HG02642 (cell line): ENCODE results near the gene COPA.
A peak's percentile ranks its signal among the peaks of the same experiment; 100 is the strongest.
"Not testable (repeated sequence)": the region's sequence is repeated elsewhere in the genome, so short reads cannot be mapped to it uniquely, and the experiment has no call there.

Experiments
- ATAC-seq: cut with Tn5 transposase; IDR thresholded peaks from one replicate; pipeline ENCODE4 v1.9.1; 2021; ENCODE audit warnings: mild to moderate bottlenecking; ENCODE audit not compliant: unreplicated experiment, poor library complexity

COPA gene

DNA sequence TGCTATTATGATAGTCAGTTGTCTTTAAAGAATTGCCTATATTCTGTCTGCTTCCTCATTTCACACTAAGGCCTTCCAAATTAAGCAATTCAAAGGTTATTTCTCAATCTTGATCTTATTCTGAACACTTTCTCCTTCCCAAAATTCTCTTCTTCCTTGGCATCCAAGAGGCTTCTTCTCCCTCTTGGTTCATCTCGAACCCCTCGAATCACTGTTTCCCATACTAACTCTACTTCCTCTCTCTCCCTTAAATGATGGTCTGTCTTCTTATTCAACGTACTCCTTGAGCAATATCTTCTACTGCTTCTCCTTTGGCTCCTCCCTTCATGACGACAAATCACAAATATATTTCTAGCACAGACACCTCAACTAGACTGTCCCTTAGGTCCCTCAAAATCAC is 4.5 kb downstream of the COPA start:
- ATAC-seq = no peak

DNA sequence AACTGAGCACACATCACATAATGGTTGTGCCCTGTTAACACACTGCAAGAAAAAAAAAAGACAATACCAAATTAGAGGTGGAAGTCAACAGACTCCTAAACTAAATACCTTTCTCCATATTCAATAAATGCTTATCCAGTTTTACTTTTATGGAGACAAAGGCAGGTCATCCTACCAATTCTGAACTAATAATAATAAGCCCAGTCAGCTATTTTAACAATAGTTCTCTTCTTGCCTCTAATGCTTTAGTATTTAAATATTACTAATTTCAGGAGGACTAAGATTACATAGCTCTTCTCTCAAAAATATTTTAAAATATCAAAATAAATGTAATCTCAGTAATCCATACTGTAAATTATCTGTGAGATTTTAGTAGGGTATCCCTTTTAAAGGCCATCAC is 10.5 kb downstream of the COPA start:
- ATAC-seq = no peak

DNA sequence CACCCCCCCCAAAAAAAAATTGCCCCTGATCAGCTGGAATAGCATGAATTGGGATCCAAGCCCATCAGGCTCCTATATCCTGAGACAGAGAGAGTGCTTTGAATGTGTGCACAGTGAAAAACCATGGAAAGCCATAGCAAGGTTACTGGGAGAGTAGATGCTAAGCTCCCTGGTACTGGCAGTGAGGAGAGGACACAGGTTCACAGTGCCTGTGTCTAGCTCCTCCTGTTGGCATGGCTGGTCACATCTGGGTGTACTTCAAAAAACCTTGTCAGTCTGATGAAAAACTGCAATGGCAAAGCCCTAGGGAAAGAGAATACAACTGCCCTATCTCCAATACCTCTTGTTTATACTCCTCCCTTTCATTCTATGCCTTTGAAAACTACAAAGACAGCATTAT is 12.9 kb downstream of the COPA start:
- no peak for ATAC-seq

DNA sequence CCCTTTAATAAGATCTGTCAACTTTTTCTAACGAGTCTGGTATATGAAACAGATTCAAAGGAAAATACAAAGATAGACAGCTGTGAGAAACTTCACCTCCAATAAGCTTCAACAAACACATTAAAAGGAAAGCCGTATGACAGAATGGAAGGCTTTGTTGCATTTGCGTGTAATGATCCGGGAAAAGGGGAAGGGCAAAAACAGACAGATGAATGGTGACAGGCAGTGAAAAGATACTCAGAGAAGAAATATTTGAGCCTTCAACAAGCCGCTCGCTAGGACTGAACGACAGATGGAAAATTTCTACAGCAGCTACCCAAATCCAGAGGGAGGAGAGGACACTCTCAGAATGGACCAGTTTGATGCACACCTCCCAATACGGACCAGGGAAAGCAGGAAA is 14.9 kb downstream of the COPA start:
- ATAC-seq = no peak

GRCh38 chr1:160326418-160326817 is 16.6 kb downstream of the COPA start:
- no peak for ATAC-seq

DNA sequence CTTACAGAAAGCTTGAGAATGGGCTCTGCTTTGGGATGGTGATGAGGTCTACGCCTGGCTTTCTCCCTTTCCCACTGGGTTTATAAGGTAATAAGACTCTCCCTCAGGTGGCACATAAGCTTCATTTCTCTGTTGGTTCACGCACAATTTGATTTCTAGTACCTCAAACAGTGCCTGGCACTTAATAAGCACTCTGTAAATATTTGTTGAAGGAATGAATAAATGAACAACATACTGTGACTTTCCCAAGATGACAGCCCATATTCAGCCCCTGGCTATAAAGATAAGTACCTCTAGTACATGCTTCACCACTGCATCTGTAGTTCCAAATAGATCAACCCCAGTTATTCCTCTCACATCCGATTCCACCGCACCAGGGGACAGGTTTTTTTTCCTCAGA is 17.8 kb downstream of the COPA start:
- no peak for ATAC-seq

- no peak for ATAC-seq
Observed at GRCh38 chr1:160322831-160323230, 20.2 kb downstream of the COPA start.

DNA sequence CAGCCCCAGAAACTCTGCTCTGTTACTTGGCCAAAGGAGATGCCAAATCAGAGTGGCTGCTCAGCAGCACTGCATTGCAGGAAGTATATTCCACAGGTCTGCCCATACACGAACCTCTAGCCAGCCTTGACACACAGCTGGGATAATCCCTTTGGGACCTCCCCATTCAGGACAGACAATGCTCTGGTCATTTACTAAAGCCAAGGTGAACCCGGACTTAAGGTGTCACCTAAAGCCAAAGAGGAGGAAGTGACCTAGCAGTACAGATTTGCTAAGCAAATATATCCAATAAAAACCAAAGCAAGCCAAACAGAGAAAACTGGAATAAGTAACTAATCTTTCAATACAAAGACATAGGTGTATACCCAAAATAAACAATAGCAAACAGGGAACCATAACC is 27.7 kb downstream of the COPA start:
- no peak for ATAC-seq

GRCh38 chr1:160309571-160309970 is 33.5 kb downstream of the COPA start:
- no peak for ATAC-seq

- no peak for ATAC-seq
Observed at GRCh38 chr1:160309185-160309557, 33.9 kb downstream of the COPA start.

GRCh38 chr1:160308451-160309184 is 34.4 kb downstream of the COPA start:
- ATAC-seq = no peak

DNA sequence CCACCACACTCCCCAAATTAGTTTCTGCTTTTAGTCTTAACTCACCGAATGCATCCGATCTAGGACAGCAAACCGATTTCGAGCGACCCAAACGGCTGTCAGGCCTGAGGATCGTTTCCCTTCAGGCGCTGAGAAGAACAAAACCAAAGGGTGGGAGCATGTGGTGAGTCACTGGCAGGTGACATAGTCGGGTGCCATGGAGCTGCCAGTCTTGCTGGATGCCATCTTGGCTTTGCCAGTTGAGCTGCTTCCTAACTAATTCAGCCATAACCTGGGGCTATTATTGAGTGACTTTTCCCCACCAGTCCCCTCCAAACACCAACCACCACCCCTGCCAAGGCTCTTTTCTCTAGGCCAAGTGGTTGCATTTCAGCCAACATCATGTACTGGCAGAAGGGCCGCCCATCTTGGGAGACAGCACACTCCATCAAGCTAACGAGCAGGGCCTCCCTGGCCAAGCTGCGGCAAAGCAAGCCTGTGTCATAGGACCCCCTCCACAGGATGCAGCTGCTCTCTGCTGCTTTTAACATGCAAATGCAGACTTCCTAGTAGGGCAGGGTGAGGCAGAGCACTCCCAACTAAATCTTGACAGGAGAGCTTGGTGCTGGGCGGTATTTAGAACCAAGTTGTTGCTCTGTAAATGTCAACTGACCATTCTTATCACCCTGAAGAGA is 35.8 kb downstream of the COPA start:
- no peak for ATAC-seq

- ATAC-seq = no peak
Observed at GRCh38 chr1:160300173-160300572, 42.9 kb downstream of the COPA start.

DNA sequence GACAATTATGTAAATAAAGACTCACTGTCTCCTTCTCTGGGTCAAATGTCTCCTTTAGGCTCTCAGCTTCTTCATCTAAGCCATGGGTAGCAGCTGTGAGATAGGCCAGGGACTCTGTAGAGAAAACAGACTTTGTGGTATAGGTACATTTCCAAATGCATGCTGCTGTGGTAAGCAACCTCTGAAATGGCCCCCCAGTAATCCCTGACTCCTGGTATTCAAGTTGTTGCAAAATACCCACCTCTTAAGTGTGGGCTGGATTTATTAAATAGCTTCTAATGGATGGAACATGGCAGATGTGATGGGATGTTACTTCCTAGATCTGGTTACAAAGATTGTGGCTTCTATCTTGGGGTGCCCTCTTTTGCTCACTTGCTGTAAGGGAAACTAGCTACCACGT is 47.0 kb downstream of the COPA start:
- ATAC-seq = no peak

DNA sequence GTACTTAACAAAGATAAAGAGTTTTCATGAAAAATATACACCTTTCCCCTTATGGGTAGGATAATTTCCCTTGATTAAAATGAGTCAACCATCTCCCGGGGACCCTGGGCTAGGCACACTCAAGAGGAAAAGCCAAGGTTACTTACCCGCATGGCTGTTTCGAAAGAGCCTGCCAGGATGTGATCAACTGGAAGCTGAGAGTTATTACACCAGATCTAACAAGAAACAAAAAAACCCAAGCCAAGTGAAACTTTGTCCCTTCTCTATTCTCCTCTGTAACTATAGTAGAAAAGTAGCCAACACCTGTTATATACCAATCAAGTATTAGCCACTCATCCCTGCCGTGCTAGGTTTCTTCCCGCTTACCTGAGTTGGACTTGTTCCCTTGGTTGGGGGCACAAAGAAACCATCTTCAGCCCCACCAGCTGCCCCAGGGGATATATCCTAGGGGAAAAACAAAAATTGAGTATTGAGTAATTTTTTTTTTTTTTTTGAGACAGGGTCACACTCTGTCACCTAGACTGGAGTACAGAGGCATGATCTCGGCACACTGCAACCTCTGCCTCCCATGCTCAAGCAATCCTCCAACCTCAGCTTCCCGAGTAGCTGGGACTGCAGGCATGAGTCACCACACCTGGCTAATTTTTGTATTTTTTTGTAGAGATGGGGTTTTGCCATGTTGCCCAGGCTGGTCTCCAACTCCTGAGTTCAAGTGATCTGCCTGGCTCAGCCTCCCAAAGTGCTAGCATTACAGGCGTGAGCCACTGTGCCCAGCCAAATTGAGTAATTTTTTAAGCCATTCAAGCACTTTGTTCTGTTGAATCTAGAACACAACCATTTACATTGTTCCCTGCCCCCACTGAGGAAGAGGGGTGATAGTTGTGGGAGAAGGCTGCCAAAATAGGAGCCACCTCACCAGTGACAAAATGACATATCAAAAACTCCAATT is 49.8 kb downstream of the COPA start:
- ATAC-seq = no peak

GRCh38 chr1:160291248-160292220 is 51.5 kb downstream of the COPA start:
- peak; percentile 86 for ATAC-seq

GRCh38 chr1:160287769-160288168 is 55.3 kb downstream of the COPA start:
- not testable (repeated sequence) for ATAC-seq

GRCh38 chr1:160285506-160285905 is 57.5 kb downstream of the COPA start:
- no peak for ATAC-seq

GRCh38 chr1:160284782-160285344 is 58.2 kb downstream of the COPA start, which contains the start of gene PEX19:
Gene PEX19, minus strand, starts transcription at chr1:160285133. Its CDS starts 9 bp downstream, at chr1:160285124.
- ATAC-seq = peak; percentile 98
